GM13976 (cell line): ENCODE measurements around the gene IFI27.

Experiments used
- DNase-seq: peaks from one replicate; pipeline ENCODE4 v3.0.0; 2012; ENCODE audit warnings: low spot score
- CTCF ChIP-seq: IDR thresholded peaks from 2 replicates; pipeline ENCODE4 v1.5.1; 2012; ENCODE audit warnings: borderline replicate concordance, mild to moderate bottlenecking; ENCODE audit not compliant: insufficient read depth; ENCODE audit errors: extremely low read depth, missing control alignments, control extremely low read depth
- in situ Hi-C: fragments of 300-500 bp; cut with MboI; formaldehyde crosslinking; loops from one replicate; pipeline ENCODE4 v1.12.0; 2022; ENCODE audit warnings: low sequenced_read_pairs, mixed read lengths, inconsistent platforms; ENCODE audit not compliant: unreplicated experiment

Gene IFI27

GRCh38 chr14:94077823-94078222 lies 32.7 kb upstream of the IFI27 start:
- DNase-seq: no peak
- TF ChIP-seq CTCF: no peak
- in situ Hi-C loops: no loop called here

DNA sequence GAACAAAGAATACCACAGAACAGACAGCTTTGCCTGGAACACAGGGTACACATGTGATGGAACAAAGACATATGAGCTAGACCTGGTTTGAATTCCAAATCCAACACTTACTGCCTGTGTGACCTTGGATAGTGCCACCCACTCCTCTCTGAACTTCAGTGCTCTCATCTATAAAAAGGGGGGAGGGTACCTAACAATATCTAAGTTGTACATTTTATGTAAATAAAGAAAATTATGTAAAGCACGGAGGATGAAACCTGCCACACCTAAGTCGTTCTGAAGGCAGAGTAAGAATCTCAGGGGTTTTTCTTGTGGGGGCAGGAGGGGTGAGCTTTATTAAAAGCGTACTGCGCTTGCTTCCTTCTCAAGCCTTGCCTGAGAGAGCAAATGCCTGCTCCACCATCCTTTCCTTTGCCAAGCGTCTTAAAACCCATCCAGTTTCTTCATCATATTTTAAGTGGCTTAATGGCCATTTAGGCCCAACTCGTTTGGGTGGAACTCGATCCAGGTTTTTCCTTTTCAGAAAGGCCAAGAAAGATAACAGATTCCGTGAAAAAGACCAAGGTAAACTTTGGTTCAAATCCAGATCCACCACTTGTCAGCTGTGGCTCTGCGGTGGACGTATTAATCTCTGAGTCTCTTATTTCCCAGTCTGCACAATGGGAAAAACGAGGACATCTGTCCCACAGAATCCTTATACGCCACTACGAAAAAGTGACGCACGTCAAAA lies 30.5 kb upstream of the IFI27 start:
- in situ Hi-C loops: no loop called here
- no peak for DNase-seq

GRCh38 chr14:94080621-94081385 lies 29.7 kb upstream of the IFI27 start, which contains the start of the genes DDX24 and IFI27L1:
Gene DDX24, minus strand, starts transcription at chr14:94081202. Its CDS starts 1,460 bp downstream, at chr14:94079742.
Gene IFI27L1, plus strand, starts transcription at chr14:94081310. Its CDS starts 15,628 bp downstream, at chr14:94096938.
- in situ Hi-C loops: no loop called here

More for the DNA sequence above, 30.5 kb upstream of the IFI27 start:
- no peak for TF ChIP-seq CTCF

GRCh38 chr14:94081386-94081820 lies 29.1 kb upstream of the IFI27 start:
- in situ Hi-C loops: no loop called here
- no peak for DNase-seq
- no peak for TF ChIP-seq CTCF

More at GRCh38 chr14:94080621-94081385, 29.7 kb upstream of the IFI27 start, which contains the start of the genes DDX24 and IFI27L1:
- peak; percentile 98 for DNase-seq
- no peak for TF ChIP-seq CTCF

DNA sequence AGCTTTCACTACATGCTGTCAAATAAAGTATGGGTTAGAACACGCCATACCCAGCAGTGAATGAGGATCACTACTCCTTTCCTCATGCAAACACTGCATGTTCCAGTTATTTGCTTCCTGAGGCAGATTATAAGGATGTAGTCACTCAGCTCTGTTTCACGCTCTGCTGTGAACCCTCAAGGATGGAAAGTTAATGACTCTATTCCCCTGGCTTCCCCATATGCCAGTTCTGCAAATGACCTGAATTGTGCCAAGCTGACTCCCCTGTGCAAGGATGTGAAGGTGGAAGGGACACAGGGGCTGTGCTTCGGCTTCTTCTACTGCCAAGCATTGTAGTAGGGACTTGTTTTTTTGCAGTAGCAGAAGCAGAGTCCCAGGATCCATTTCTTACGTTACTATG lies 22.6 kb upstream of the IFI27 start:
- TF ChIP-seq CTCF: no peak
- DNase-seq: no peak
- in situ Hi-C loops: no loop called here

DNA sequence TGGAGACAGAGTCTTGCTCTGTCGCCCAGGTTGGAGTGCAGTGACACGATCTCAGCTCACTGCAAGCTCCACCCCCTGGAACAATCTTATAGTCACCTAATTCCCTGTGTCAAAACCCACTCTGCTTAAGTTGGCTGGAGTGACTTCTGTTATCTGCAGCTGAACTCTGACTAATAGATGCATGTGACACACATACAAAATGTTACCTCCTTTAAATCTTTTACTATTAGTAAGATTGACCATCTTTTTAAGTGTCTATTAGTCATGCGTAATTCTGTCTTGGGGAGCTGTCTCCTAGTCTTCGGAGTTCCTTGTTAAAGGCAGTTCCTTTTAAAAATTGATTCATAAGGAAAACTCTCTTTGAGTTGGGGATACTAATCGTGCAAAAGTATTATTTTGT lies 22.0 kb upstream of the IFI27 start:
- in situ Hi-C loops: no loop called here
- DNase-seq: no peak
- no peak for TF ChIP-seq CTCF
